A549 (cell line): ENCODE measurements around the gene CMYA5. TPM values are rescaled to one million over a fixed set of nuclear protein-coding genes. Genes with fewer than 3 reads are reported as not detected.
"Not testable (repeated sequence)": the region's sequence is repeated elsewhere in the genome, so short reads cannot be mapped to it uniquely, and the experiment has no call there.

ENCODE experiments used
- ATAC-seq, 2 experiments: fragments of 200-7000 bp in 1 of 2; fragments of >200 bp in 1 of 2; cut with Nextera tagmentation in 1 of 2; cut with Tn5 transposase in 1 of 2; 3 replicates each; pipeline versions ENCODE4 v1.8.0 to v1.9.1; 2018 to 2020; ENCODE audit warnings: mild to moderate bottlenecking in 1 of 2, moderate library complexity in 1 of 2
- CTCF ChIA-PET: fragments of 300-600 bp; sonication (Branson Sonifier 250); formaldehyde crosslinking; extraction: SDS; loops from one replicate; lab custom pipeline; 2021; ENCODE audit warnings: antibody characterized with exemption, inconsistent platforms; lab: Yijun Ruan, JAX
- POLR2A ChIA-PET: fragments of 350-600 bp; formaldehyde crosslinking; extraction: SDS; loops from one replicate; lab custom pipeline; 2021; ENCODE audit warnings: antibody characterized with exemption, inconsistent platforms; lab: Yijun Ruan, JAX
- DNase-seq, 2 experiments: peaks; one replicate each; pipeline versions ENCODE4 v3.0.0 to v3.0.0-alpha.2; 2011 to 2016; ENCODE audit warnings: low read depth in 1 of 2, low spot score in 1 of 2
- FAIRE-seq: peaks from 2 replicates; lab custom pipeline; 2011; peaks lifted over from hg19 to GRCh38; lab: Jason Lieb, UNC
- H3K27ac ChIP-seq, 2 experiments: fragments of >200 bp; sonication (Bioruptor Twin); formaldehyde crosslinking; 3 replicates each; pipeline ENCODE4 v1.5.1; 2016 to 2017
- H3K4me1 ChIP-seq: fragments of >200 bp; sonication (Bioruptor Twin); formaldehyde crosslinking; 3 replicates; pipeline ENCODE4 v1.6.1; 2016
- H3K4me2 ChIP-seq: fragments of >200 bp; sonication (Bioruptor Twin); formaldehyde crosslinking; 3 replicates; pipeline ENCODE4 v1.6.1; 2016
- H3K4me3 ChIP-seq: fragments of >200 bp; sonication (Bioruptor Twin); formaldehyde crosslinking; 3 replicates; pipeline ENCODE4 v1.5.1; 2016
- H3K9me3 ChIP-seq: fragments of >200 bp; sonication (Bioruptor Twin); formaldehyde crosslinking; 3 replicates; pipeline ENCODE4 v1.6.1; 2016
- ATOH8 ChIP-seq: fragments of 250-450 bp; sonication (Bioruptor Pico); IDR thresholded peaks from 2 replicates; pipeline ENCODE4 v1.5.0; 2020; ENCODE audit warnings: low read depth, mild to moderate bottlenecking, moderate library complexity
- CEBPB ChIP-seq, 2 experiments: fragments of >200 bp in 1 of 2; sonication (Bioruptor Twin) in 1 of 2; formaldehyde crosslinking in 1 of 2; IDR thresholded peaks; 2 replicates each; pipeline ENCODE4 v1.6.1; 2012 to 2016
- CTCF ChIP-seq: fragments of >200 bp; sonication (Bioruptor Twin); formaldehyde crosslinking; IDR thresholded peaks from 3 replicates; pipeline ENCODE4 v1.5.1; 2016
- E2F6 ChIP-seq: IDR thresholded peaks from 2 replicates; pipeline ENCODE4 v1.6.1; 2012; ENCODE audit warnings: low read depth, borderline replicate concordance
- ELK1 ChIP-seq: fragments of 150-350 bp; IDR thresholded peaks from 2 replicates; pipeline ENCODE4 v1.6.1; 2014; ENCODE audit warnings: low read depth, mild to moderate bottlenecking, low read length
- ESRRA ChIP-seq: fragments of 150-350 bp; IDR thresholded peaks from 2 replicates; pipeline ENCODE4 v1.6.1; 2014; ENCODE audit warnings: mild to moderate bottlenecking, low read length, borderline replicate concordance
- HES2 ChIP-seq: fragments of >200 bp; sonication (Bioruptor Twin); formaldehyde crosslinking; IDR thresholded peaks from 2 replicates; pipeline ENCODE4 v1.6.1; 2016
- HEYL ChIP-seq: fragments of 250-450 bp; sonication (Bioruptor Pico); IDR thresholded peaks from 2 replicates; pipeline ENCODE4 v1.8.0; 2021; ENCODE audit warnings: mild to moderate bottlenecking, moderate library complexity
- HOXB13 ChIP-seq: fragments of 250-450 bp; sonication (Bioruptor Pico); IDR thresholded peaks from 2 replicates; pipeline ENCODE4 v1.5.0; 2020; ENCODE audit warnings: low read depth, mild to moderate bottlenecking, moderate library complexity
- JUNB ChIP-seq: fragments of >200 bp; sonication (Bioruptor Twin); formaldehyde crosslinking; IDR thresholded peaks from 2 replicates; pipeline ENCODE4 v1.6.1; 2016
- KDM1A ChIP-seq: fragments of 200-600 bp; sonication (generic); IDR thresholded peaks from 2 replicates; pipeline ENCODE4 v1.6.1; 2016; ENCODE audit warnings: low read depth, mild to moderate bottlenecking
- KDM5A ChIP-seq: fragments of 200-600 bp; sonication (generic); IDR thresholded peaks from 2 replicates; pipeline ENCODE4 v1.6.1; 2016; ENCODE audit warnings: antibody characterized with exemption, mild to moderate bottlenecking
- MAFK ChIP-seq: fragments of 450-650 bp; IDR thresholded peaks from 2 replicates; pipeline ENCODE4 v1.6.1; 2014; ENCODE audit not compliant: partially characterized antibody
- MYC ChIP-seq: IDR thresholded peaks from 2 replicates; pipeline ENCODE4 v1.6.1; 2012; ENCODE audit warnings: mild to moderate bottlenecking, inconsistent platforms, low read length, improper control_type of control experiment, borderline replicate concordance
- POLR2AphosphoS2 ChIP-seq: conservative IDR thresholded peaks from 2 replicates; pipeline ENCODE4 v1.6.1; 2012; ENCODE audit warnings: low read length, improper control_type of control experiment, inconsistent platforms
- RCOR1 ChIP-seq: fragments of 150-350 bp; IDR thresholded peaks from 2 replicates; pipeline ENCODE4 v1.6.1; 2014; ENCODE audit warnings: antibody characterized with exemption, low read length, low read depth
- REST ChIP-seq: fragments of 200-600 bp; sonication (generic); IDR thresholded peaks from 2 replicates; pipeline ENCODE4 v1.6.1; 2016; ENCODE audit warnings: antibody characterized with exemption, mild to moderate bottlenecking, moderate library complexity
- SREBF2 ChIP-seq: fragments of 450-650 bp; IDR thresholded peaks from 2 replicates; pipeline ENCODE4 v1.6.1; 2014; ENCODE audit warnings: mild to moderate bottlenecking, moderate library complexity
- WGBS: methylation state at CpG from one replicate; pipeline ENCODE4 v1.1.6; 2017; ENCODE audit errors: missing lambda C conversion rate; 5-methylcytosine and 5-hydroxymethylcytosine counted together
- polyA plus RNA-seq, 4 experiments: library from polyadenylated mRNA; depleted of rRNA in 3 of 4; stranded (reverse); fragments of >200 nt; fragmentation: RNase III in 1 of 4; extraction: RNeasy Plus Mini Kit Qiagen cat#74134 plus additional on column Dnase treatment in 1 of 4; gene quantifications; 2 replicates in 3 of 4; 3 replicates in 1 of 4; pipeline ENCODE4 v1.2.3, GENCODE V29; 2011 to 2017

The CMYA5 gene
- polyA plus RNA-seq, 2 of the 4 experiments (the other 2 are of a cell fraction) = 0.10 to 0.61 TPM

- TF ChIP-seq POLR2AphosphoS2 = no peak
- no peak for TF ChIP-seq MAFK
- no peak for TF ChIP-seq SREBF2
- no peak for TF ChIP-seq JUNB
- TF ChIP-seq KDM5A = no peak
- TF ChIP-seq REST = no peak
- TF ChIP-seq HEYL (CRISPR knock-in tag) = no peak
- TF ChIP-seq KDM1A = no peak
- no peak for TF ChIP-seq ATOH8 (CRISPR knock-in tag)
- no peak for TF ChIP-seq HOXB13 (CRISPR knock-in tag)
- no peak for TF ChIP-seq CEBPB (IDR thresholded peaks at IDR 0.05)
- TF ChIP-seq MYC = no peak
- no peak for TF ChIP-seq E2F6
- TF ChIP-seq HES2 = no peak
- TF ChIP-seq RCOR1 = no peak
- no peak for TF ChIP-seq ESRRA
- no peak for TF ChIP-seq ELK1
- no peak for TF ChIP-seq CTCF
- Histone ChIP-seq H3K27ac (no peak overlapping the region), H3K4me3 (no peak overlapping the region), H3K4me1 (no peaks in the 10 kb centered on the region), H3K4me2 (no peak overlapping the region), H3K9me3 (peaks cover 1% of the 10 kb centered on the region; the same call in 1 of the 3 replicates)
- DNase-seq = no peak
- ChIA-PET CTCF (interaction anchor here (0.8 to 1.5 kb wide), 2 partner anchors 10 to 750 kb away, joined by 3 to 9 read pairs; no protein-coding TSS in a partner anchor), POLR2A (no interaction called here)
- 71% methylated on average over 4 of the region's 4 CpGs for WGBS
- ATAC-seq = no peak; a peak in 1 of 6 replicates
- no peak for FAIRE-seq
Observed at GRCh38 chr5:79774855-79775237, 85.2 kb downstream of the CMYA5 start.

GRCh38 chr5:79784741-79785140 is 95.1 kb downstream of the CMYA5 start:
- DNase-seq, H3K4me2 ChIP-seq, POLR2A ChIA-PET, FAIRE-seq, ATAC-seq, H3K27ac ChIP-seq, H3K9me3 ChIP-seq, H3K4me1 ChIP-seq, H3K4me3 ChIP-seq: not testable (repeated sequence)
- CTCF ChIA-PET = interaction anchor here (1.0 kb wide), 1 partner anchor 10 kb away, joined by 3 read pairs; no protein-coding TSS in a partner anchor
- 82% methylated on average over 14 of the region's 14 CpGs for WGBS
